Breast epithelium (tissue), 4 donors: Measurements from ENCODE around the gene ETFB. TPM values are rescaled to one million over a fixed set of nuclear protein-coding genes. Genes with fewer than 3 reads are reported as not detected.
A peak's percentile ranks its signal among the peaks of the same experiment; 100 is the strongest.

Experiments
- DNase-seq, 2 donors: peaks; one replicate each; pipeline ENCODE4 v3.0.0-alpha.2; 2019; ENCODE audit warnings: low spot score in 2 of 2
- H3K27ac ChIP-seq, 2 donors: fragments of 200-600 bp; sonication (generic) in 1 of 2; one replicate each; pipeline ENCODE4 v1.5.1; 2016 to 2019; ENCODE audit warnings: mild to moderate bottlenecking in 1 of 2
- H3K27me3 ChIP-seq, 2 donors: fragments of 200-600 bp; sonication (generic) in 1 of 2; one replicate each; pipeline versions ENCODE4 v1.5.1 to v1.6.0; 2017 to 2019; ENCODE audit warnings: control low read depth in 1 of 2, mild to moderate bottlenecking in 1 of 2
- H3K36me3 ChIP-seq: fragments of 200-600 bp; one replicate; pipeline ENCODE4 v1.5.1; 2019
- H3K4me1 ChIP-seq, 2 donors: fragments of 200-600 bp; sonication (generic); one replicate each; pipeline ENCODE4 v1.5.1; 2016 to 2019; ENCODE audit warnings: control low read depth in 1 of 2
- H3K4me3 ChIP-seq, 3 donors: fragments of 200-600 bp; sonication (generic); 1 replicate in 2 of 3; 2 replicates in 1 of 3; pipeline ENCODE4 v1.5.1; 2016 to 2019; ENCODE audit warnings: mild to moderate bottlenecking in 3 of 3, moderate library complexity in 2 of 3
- H3K9me3 ChIP-seq, 2 donors: fragments of 200-600 bp; sonication (generic) in 1 of 2; one replicate each; pipeline ENCODE4 v1.5.1; 2016 to 2019; ENCODE audit warnings: control low read depth in 1 of 2
- POLR2A ChIP-seq: fragments of 450-650 bp; IDR thresholded peaks from one replicate; pipeline ENCODE4 v1.6.1; 2016; ENCODE audit warnings: antibody characterized with exemption, mild to moderate bottlenecking, moderate library complexity
- POLR2AphosphoS5 ChIP-seq, 3 donors: sonication (generic); formaldehyde crosslinking; IDR thresholded peaks; one replicate each; pipeline ENCODE4 v1.6.1; 2017; ENCODE audit warnings: antibody characterized with exemption in 3 of 3
- intact Hi-C: fragments of 100-400 bp; cut with DNase I; formaldehyde crosslinking; loops from one replicate; pipeline ENCODE4 v1.15.1; 2023; ENCODE audit warnings: low total_unique reads
- total RNA-seq, 3 donors: library from RNA; depleted of rRNA; stranded (reverse); fragments of >200 nt; gene quantifications; one replicate each; pipeline ENCODE4 v1.1.0, GENCODE V29; 2016
- TF ChIP-seq, protein P1 (sequence below), 3 donors: fragments of 450-650 bp; IDR thresholded peaks; one replicate each; pipeline ENCODE4 v1.5.1; 2016 to 2017; ENCODE audit warnings: antibody characterized with exemption in 3 of 3, mild to moderate bottlenecking in 3 of 3, moderate library complexity in 3 of 3

Gene ETFB
- total RNA-seq, 3 donors from 2014 or later, result 60.7 to 214 (median 88.5) TPM

- H3K27ac ChIP-seq, result no peak overlapping the region
- H3K27me3 ChIP-seq, result no peaks in the 10 kb centered on the region
- intact Hi-C loops, result no loop called here
- no peak for DNase-seq
- H3K36me3 ChIP-seq, result no peaks in the 10 kb centered on the region
- H3K4me1 ChIP-seq, result no peaks in the 10 kb centered on the region
- H3K4me3 ChIP-seq, result no peak overlapping the region
- no peak for TF ChIP-seq POLR2A
- TF ChIP-seq, protein P1, sequence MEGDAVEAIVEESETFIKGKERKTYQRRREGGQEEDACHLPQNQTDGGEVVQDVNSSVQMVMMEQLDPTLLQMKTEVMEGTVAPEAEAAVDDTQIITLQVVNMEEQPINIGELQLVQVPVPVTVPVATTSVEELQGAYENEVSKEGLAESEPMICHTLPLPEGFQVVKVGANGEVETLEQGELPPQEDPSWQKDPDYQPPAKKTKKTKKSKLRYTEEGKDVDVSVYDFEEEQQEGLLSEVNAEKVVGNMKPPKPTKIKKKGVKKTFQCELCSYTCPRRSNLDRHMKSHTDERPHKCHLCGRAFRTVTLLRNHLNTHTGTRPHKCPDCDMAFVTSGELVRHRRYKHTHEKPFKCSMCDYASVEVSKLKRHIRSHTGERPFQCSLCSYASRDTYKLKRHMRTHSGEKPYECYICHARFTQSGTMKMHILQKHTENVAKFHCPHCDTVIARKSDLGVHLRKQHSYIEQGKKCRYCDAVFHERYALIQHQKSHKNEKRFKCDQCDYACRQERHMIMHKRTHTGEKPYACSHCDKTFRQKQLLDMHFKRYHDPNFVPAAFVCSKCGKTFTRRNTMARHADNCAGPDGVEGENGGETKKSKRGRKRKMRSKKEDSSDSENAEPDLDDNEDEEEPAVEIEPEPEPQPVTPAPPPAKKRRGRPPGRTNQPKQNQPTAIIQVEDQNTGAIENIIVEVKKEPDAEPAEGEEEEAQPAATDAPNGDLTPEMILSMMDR (IDR thresholded peaks at IDR 0.05), result no peak
- no peak for TF ChIP-seq POLR2AphosphoS5 (IDR thresholded peaks at IDR 0.05)
- no peaks in the 10 kb centered on the region for H3K9me3 ChIP-seq
Observed at GRCh38 chr19:51382004-51382403, 15.8 kb upstream of the ETFB start.

DNA sequence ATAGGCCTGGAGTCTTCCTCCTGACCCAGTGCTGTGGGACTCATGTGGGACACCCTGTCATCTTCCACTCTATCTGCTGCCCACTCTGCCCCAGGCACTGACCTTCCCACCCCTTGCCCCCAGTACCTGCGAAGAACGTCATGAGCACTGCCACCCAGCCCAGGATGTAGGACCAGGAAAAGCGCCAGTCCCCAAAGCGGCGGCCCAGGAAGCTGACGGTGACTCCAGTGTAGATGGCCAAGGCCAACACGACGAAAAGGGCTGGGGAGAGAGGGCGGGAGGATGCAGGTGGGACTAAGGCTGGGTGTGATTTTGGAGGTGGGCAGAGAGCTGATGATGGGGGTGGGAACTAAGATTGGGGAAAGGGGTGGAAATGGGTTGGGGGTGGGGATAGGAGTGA is 14.2 kb upstream of the ETFB start:
- intact Hi-C loops, result no loop called here
- H3K9me3 ChIP-seq, result no peaks in the 10 kb centered on the region
- H3K4me1 ChIP-seq, result no peaks in the 10 kb centered on the region
- no peaks in the 10 kb centered on the region for H3K36me3 ChIP-seq
- peak in 1 of 2 donors; percentile 42 for DNase-seq
- H3K4me3 ChIP-seq, result no peak overlapping the region
- H3K27ac ChIP-seq, result no peak overlapping the region
- TF ChIP-seq POLR2AphosphoS5 (IDR thresholded peaks at IDR 0.05), result no peak
- TF ChIP-seq, protein P1 (IDR thresholded peaks at IDR 0.05), result no peak
- TF ChIP-seq POLR2A, result no peak
- no peaks in the 10 kb centered on the region for H3K27me3 ChIP-seq

DNA sequence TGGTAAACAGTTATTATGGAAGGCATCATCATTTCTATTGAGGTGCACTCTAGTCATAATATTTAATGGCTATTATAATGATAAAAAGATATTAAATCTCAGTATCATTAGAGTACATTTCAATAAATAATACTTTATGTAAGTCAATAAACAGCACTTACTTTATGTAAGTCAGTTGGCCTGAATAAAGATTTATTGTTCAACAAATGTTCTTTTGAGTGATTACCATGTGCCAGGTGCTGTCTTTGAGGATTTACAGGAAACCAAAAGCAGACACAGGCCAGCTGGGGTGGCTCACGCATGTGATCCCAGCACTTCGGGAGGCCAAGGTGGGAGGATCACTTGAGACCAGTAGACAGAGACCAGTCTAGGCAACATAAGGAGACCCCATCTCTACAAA is 11.2 kb upstream of the ETFB start:
- intact Hi-C loops, result no loop called here
- no peaks in the 10 kb centered on the region for H3K27me3 ChIP-seq
- no peak overlapping the region for H3K27ac ChIP-seq
- H3K36me3 ChIP-seq, result no peaks in the 10 kb centered on the region
- no peaks in the 10 kb centered on the region for H3K9me3 ChIP-seq
- no peak overlapping the region for H3K4me3 ChIP-seq
- TF ChIP-seq POLR2AphosphoS5 (IDR thresholded peaks at IDR 0.05) (no peak), POLR2A (no peak)
- TF ChIP-seq, protein P1 (IDR thresholded peaks at IDR 0.05), result no peak
- peak in 1 of 2 donors; percentile 7 for DNase-seq
- no peaks in the 10 kb centered on the region for H3K4me1 ChIP-seq

- intact Hi-C loops, result no loop called here
- Histone ChIP-seq H3K4me1 (no peaks in the 10 kb centered on the region), H3K27ac (no peak overlapping the region), H3K27me3 (no peaks in the 10 kb centered on the region), H3K9me3 (no peaks in the 10 kb centered on the region), H3K36me3 (no peaks in the 10 kb centered on the region), H3K4me3 (no peak overlapping the region)
- DNase-seq, result no peak
- TF ChIP-seq POLR2AphosphoS5 (IDR thresholded peaks at IDR 0.05) (no peak), POLR2A (no peak)
- TF ChIP-seq, protein P1 (IDR thresholded peaks at IDR 0.05), result no peak
Observed at GRCh38 chr19:51375504-51376221, 9.5 kb upstream of the ETFB start.

- TF ChIP-seq POLR2AphosphoS5 (IDR thresholded peaks at IDR 0.05), result no peak
- no peak for TF ChIP-seq POLR2A
- TF ChIP-seq, protein P1 (IDR thresholded peaks at IDR 0.05), result no peak
- no peaks in the 10 kb centered on the region for H3K9me3 ChIP-seq
- no peaks in the 10 kb centered on the region for H3K27me3 ChIP-seq
- no peaks in the 10 kb centered on the region for H3K36me3 ChIP-seq
- H3K27ac ChIP-seq, result no peak within 1 kb of the TSS
- H3K4me1 ChIP-seq, result no peaks in the 10 kb centered on the region
- intact Hi-C loops, result no loop called here
- H3K4me3 ChIP-seq, result no peak within 1 kb of the TSS
- DNase-seq, result no peak
Observed at GRCh38 chr19:51372649-51373504, 6.7 kb upstream of the ETFB start, which contains the start of gene NKG7. NKG7 (minus strand) TSS chr19:51372654; CDS start chr19:51372535, 119 bp downstream.
